ENCODE results near the gene THSD7A.

- TF ChIP-seq CTCF (IDR thresholded peaks at IDR 0.05) (no peak), POLR2A (IDR thresholded peaks at IDR 0.05) (no peak)
These were observed 373.1 kb downstream of the THSD7A start for GRCh38 chr7:11458736-11459483.

Data from heart left ventricle (tissue), 13 donors.